Gastroesophageal sphincter (tissue), 4 donors: Measurements from ENCODE around the gene OBSCN. TPM values are rescaled to one million over a fixed set of nuclear protein-coding genes. Genes with fewer than 3 reads are reported as not detected.
"Not testable (repeated sequence)": the region's sequence is repeated elsewhere in the genome, so short reads cannot be mapped to it uniquely, and the experiment has no call there.

Experiments used
- ATAC-seq: fragments of 150-250 bp; one replicate; pipeline ENCODE4 v1.9.1; 2016; ENCODE audit warnings: mild to moderate bottlenecking, moderate library complexity
- H3K27ac ChIP-seq, 4 donors: fragments of 200-600 bp; sonication (generic) in 3 of 4; 1 replicate in 3 of 4; 2 replicates in 1 of 4; pipeline ENCODE4 v1.5.1; 2016 to 2019
- H3K27me3 ChIP-seq: fragments of 200-600 bp; sonication (generic); one replicate; pipeline ENCODE4 v1.5.1; 2019
- H3K36me3 ChIP-seq, 2 donors: fragments of 200-600 bp; sonication (generic); one replicate each; pipeline ENCODE4 v1.5.1; 2019; ENCODE audit warnings: control low read depth in 1 of 2
- H3K4me1 ChIP-seq, 3 donors: fragments of 200-600 bp; sonication (generic); 1 replicate in 2 of 3; 2 replicates in 1 of 3; pipeline ENCODE4 v1.5.1; 2016 to 2019; ENCODE audit warnings: control low read depth in 2 of 3
- H3K4me3 ChIP-seq, 2 donors: fragments of 200-600 bp; sonication (generic); one replicate each; pipeline ENCODE4 v1.5.1; 2019; ENCODE audit warnings: mild to moderate bottlenecking in 1 of 2, moderate library complexity in 1 of 2
- H3K9me3 ChIP-seq, 3 donors: fragments of 200-600 bp; sonication (generic); one replicate each; pipeline ENCODE4 v1.5.1; 2017 to 2019; ENCODE audit warnings: control low read depth in 2 of 3
- EP300 ChIP-seq: sonication (generic); formaldehyde crosslinking; IDR thresholded peaks from one replicate; pipeline ENCODE4 v1.6.1; 2017; ENCODE audit warnings: antibody characterized with exemption, mild to moderate bottlenecking
- POLR2A ChIP-seq, 2 donors: fragments of 450-650 bp; IDR thresholded peaks; one replicate each; pipeline ENCODE4 v1.6.1; 2017; ENCODE audit warnings: antibody characterized with exemption in 2 of 2, mild to moderate bottlenecking in 2 of 2, moderate library complexity in 1 of 2
- POLR2AphosphoS5 ChIP-seq: sonication (generic); formaldehyde crosslinking; IDR thresholded peaks from one replicate; pipeline ENCODE4 v1.6.1; 2017; ENCODE audit warnings: antibody characterized with exemption
- WGBS, 2 donors: methylation state at CpG; one replicate each; pipeline ENCODE4 v1.1.5; 2018; ENCODE audit warnings: low coverage in 1 of 2; 5-methylcytosine and 5-hydroxymethylcytosine counted together
- total RNA-seq, 4 donors: library from RNA; depleted of rRNA; stranded (reverse); fragments of >200 nt; gene quantifications; one replicate each; pipeline ENCODE4 v1.1.0, GENCODE V29; 2016
- TF ChIP-seq, protein P1 (sequence below), 4 experiments: fragments of 200-600 bp in 2 of 4; fragments of 450-650 bp in 2 of 4; sonication (generic) in 1 of 4; IDR thresholded peaks; one replicate each; pipeline ENCODE4 v1.5.1; 2017 to 2019; ENCODE audit warnings: antibody characterized with exemption in 4 of 4, mild to moderate bottlenecking in 2 of 4, moderate library complexity in 2 of 4

Gene OBSCN
- total RNA-seq, 4 donors from 2014 or later: 11.1 to 28.4 (median 20.9) TPM

DNA sequence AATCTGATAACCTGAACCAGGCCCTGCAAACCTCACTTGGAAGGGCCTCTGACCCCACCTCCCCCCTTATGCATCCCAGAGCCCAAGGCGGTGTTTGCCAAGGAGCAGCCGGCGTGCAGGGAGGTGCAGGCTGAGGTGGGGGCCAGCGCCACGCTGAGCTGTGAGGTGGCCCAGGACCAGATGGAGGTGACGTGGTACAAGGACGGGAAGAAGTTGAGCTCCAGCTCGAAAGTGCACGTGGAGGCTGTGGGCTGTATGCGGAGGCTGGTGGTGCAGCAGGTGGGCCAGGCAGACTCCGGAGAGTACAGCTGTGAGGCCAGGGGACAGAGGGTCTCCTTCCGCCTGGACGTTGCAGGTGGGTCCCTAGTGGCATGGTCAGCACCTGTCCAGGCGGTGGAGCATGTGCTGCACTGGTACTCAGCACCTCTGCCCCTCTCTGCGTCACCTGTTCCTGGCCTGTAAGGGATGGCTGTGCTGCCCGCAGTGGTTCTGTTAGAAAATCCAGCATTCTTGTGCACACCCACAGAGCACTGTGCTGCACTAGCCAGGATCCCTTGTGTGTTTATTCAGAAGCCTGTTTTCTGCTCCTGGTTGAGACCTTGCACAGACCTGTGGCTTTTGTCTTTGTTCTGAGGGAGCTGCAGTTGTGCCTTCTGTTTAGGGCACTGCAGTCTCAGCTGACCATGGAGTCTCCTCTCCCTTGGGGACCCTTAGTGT lies 11.6 kb downstream of the OBSCN start:
- Histone ChIP-seq H3K4me3 (no peak overlapping the region), H3K27me3 (peaks cover 2% of the 10 kb centered on the region), H3K9me3 (peaks cover 0 to 7% (median 0%) of the 10 kb centered on the region in 3 donors), H3K27ac (no peak overlapping the region), H3K36me3 (peaks cover 0 to 31% of the 10 kb centered on the region in 2 donors), H3K4me1 (peaks cover 0 to 2% (median 0%) of the 10 kb centered on the region in 3 donors)
- TF ChIP-seq, protein P1, sequence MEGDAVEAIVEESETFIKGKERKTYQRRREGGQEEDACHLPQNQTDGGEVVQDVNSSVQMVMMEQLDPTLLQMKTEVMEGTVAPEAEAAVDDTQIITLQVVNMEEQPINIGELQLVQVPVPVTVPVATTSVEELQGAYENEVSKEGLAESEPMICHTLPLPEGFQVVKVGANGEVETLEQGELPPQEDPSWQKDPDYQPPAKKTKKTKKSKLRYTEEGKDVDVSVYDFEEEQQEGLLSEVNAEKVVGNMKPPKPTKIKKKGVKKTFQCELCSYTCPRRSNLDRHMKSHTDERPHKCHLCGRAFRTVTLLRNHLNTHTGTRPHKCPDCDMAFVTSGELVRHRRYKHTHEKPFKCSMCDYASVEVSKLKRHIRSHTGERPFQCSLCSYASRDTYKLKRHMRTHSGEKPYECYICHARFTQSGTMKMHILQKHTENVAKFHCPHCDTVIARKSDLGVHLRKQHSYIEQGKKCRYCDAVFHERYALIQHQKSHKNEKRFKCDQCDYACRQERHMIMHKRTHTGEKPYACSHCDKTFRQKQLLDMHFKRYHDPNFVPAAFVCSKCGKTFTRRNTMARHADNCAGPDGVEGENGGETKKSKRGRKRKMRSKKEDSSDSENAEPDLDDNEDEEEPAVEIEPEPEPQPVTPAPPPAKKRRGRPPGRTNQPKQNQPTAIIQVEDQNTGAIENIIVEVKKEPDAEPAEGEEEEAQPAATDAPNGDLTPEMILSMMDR (IDR thresholded peaks at IDR 0.05): no peak
- TF ChIP-seq POLR2A (IDR thresholded peaks at IDR 0.05) (no peak), POLR2AphosphoS5 (no peak), EP300 (no peak)
- 93 to 100% methylated on average over 1 to 5 of the region's 16 CpGs for WGBS, 2 donors
- ATAC-seq: no peak

DNA sequence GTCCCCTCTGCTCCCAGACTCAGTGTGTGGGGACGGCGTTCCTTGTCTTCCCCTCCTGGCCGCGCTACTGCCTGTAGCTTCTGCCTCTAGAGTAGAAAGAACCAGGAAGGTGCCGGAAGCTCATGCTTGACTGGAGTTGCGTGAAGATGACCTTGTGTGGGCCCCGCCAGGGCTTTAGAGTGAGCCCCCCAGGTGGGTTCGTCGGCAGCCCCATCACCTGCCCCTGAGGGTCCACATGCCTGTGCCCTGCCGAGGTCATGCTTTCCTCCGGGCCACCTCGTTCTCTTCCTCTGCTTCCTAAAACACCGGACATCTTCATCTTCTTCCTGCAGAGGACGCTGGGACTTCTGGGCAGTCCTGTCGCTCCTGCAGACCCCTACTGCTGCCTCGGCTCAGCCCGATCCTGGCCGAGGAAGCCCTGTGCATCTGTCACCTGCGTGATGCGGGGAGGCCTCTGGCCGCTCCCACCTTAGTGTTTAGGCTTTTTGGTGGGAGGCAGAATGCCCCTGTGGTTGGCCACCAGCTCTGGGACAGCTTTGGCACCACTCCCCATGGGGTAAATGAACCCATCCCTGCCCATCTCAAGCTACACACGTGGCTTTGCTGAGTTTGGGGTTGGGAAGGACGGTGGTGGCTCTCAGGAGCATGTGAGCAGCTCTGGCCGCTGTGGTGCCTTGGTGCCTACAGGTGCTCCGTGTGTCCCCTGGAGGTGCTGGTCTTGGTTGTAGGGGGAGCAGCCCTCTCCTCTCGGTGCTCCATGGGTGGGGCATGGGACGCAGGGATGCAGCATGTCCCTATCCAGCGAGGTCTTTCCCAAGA lies 12.3 kb downstream of the OBSCN start:
- Histone ChIP-seq H3K36me3 (peaks cover 0 to 39% of the 10 kb centered on the region in 2 donors), H3K9me3 (peaks cover 0 to 15% (median 0%) of the 10 kb centered on the region in 3 donors), H3K4me1 (no peaks in the 10 kb centered on the region), H3K27ac (no peak overlapping the region), H3K4me3 (no peak overlapping the region), H3K27me3 (no peaks in the 10 kb centered on the region)
- WGBS, 2 donors: 80 to 92% methylated on average over 2 to 9 of the region's 28 CpGs
- no peak for TF ChIP-seq POLR2AphosphoS5
- TF ChIP-seq EP300: no peak
- no peak for TF ChIP-seq POLR2A (IDR thresholded peaks at IDR 0.05)
- TF ChIP-seq, protein P1 (IDR thresholded peaks at IDR 0.05): no peak
- no peak for ATAC-seq

DNA sequence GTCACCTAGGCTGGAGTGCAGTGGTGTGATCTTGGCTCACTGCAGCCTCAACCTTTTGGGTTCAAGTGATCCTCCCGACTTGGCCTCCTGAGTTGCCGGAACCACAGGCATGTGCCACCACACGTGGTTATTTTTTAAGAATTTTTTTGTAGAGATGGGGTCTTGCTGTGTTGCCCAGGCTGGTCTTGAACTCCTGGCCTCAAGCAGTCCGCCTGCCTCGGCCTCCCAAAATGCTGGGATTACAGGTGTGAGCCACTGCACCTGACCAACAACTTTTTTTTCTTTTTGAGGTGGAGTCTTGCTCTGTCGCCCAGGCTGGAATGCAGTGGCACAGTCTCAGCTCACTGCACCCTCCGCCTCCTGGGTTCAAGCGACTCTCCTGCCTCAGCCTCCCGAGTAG lies 13.3 kb downstream of the OBSCN start:
- not testable (repeated sequence) for H3K4me1 ChIP-seq, ATAC-seq, H3K27me3 ChIP-seq, H3K27ac ChIP-seq, H3K4me3 ChIP-seq
- 95% methylated on average over 8 of the region's 9 CpGs; no CpG with 5 or more reads in 1 of the 2 donors for WGBS, 2 donors
- peaks cover 0 to 45% of the 10 kb centered on the region in 2 donors for H3K36me3 ChIP-seq
- H3K9me3 ChIP-seq: peaks cover 0 to 21% (median 0%) of the 10 kb centered on the region in 3 donors

DNA sequence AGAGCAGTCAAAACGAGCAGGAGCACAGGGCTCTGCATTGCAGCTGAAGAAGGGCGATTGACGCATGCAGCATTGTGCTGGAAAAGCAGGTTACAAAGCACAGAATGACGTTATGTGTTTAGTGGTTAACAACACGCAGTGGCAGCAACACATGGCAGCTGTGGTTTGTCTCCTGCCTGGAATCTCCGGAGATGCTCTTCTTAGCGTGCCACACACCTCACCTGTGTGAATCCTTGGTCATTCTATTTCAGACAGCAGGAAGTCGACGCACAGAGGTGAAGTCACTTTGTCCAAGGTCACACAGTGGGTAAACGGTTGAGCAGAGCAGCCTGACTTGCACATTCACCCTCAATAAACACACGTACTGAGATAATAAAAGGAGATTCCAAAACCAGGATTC lies 14.7 kb downstream of the OBSCN start:
- Histone ChIP-seq H3K27me3 (no peaks in the 10 kb centered on the region), H3K4me1 (no peaks in the 10 kb centered on the region), H3K27ac (no peak overlapping the region), H3K36me3 (peaks cover 0 to 40% of the 10 kb centered on the region in 2 donors), H3K9me3 (peaks cover 0 to 21% (median 0%) of the 10 kb centered on the region in 3 donors), H3K4me3 (no peak overlapping the region)
- TF ChIP-seq POLR2AphosphoS5 (no peak), EP300 (no peak), POLR2A (IDR thresholded peaks at IDR 0.05) (no peak)
- TF ChIP-seq, protein P1 (IDR thresholded peaks at IDR 0.05): no peak
- ATAC-seq: no peak
- WGBS, 2 donors: 73 to 83% methylated on average over 11 of the region's 11 CpGs
